Kidney (tissue), 14 donors: ENCODE data around the gene NAALAD2. TPM values are rescaled to one million over a fixed set of nuclear protein-coding genes. Genes with fewer than 3 reads are reported as not detected.

ENCODE experiments used
- DNase-seq, 5 donors: peaks; one replicate each; pipeline ENCODE4 v3.0.0-alpha.2; 2013 to 2020
- FAIRE-seq: peaks from 2 replicates; lab custom pipeline; 2012; peaks lifted over from hg19 to GRCh38; lab: Jason Lieb, UNC
- H3K27ac ChIP-seq, 2 donors: one replicate each; pipeline ENCODE4 v1.7.0; 2013; ENCODE audit warnings: low read depth in 2 of 2, low read length in 2 of 2, inconsistent platforms in 1 of 2
- H3K27me3 ChIP-seq: one replicate; pipeline ENCODE4 v1.7.1; 2013; ENCODE audit warnings: low read length, inconsistent platforms; ENCODE audit not compliant: control insufficient read depth, insufficient read depth
- H3K36me3 ChIP-seq, 3 donors: one replicate each; pipeline versions ENCODE4 v1.7.0 to v1.7.1; 2013; ENCODE audit warnings: low read length in 3 of 3, control low read depth in 1 of 3, inconsistent platforms in 1 of 3; ENCODE audit not compliant: insufficient read depth in 3 of 3, control insufficient read depth in 2 of 3
- H3K4me1 ChIP-seq, 3 donors: one replicate each; pipeline versions ENCODE4 v1.7.0 to v1.7.1; 2013; ENCODE audit warnings: low read length in 3 of 3, inconsistent platforms in 1 of 3, low read depth in 1 of 3; ENCODE audit not compliant: control insufficient read depth in 2 of 3, insufficient read depth in 2 of 3
- H3K4me3 ChIP-seq, 3 donors: one replicate each; pipeline versions ENCODE4 v1.7.0 to v1.8.1; 2013; ENCODE audit warnings: low read length in 3 of 3, control low read depth in 1 of 3, inconsistent platforms in 1 of 3
- H3K9ac ChIP-seq, 3 donors: one replicate each; pipeline versions ENCODE4 v1.7.0 to v1.7.1; 2013; ENCODE audit warnings: low read length in 3 of 3, control low read depth in 1 of 3, inconsistent platforms in 1 of 3
- H3K9me3 ChIP-seq, 3 donors: one replicate each; pipeline versions ENCODE4 v1.7.0 to v1.7.1; 2013; ENCODE audit warnings: low read length in 3 of 3, control low read depth in 1 of 3, inconsistent platforms in 1 of 3; ENCODE audit not compliant: control insufficient read depth in 2 of 3, insufficient read depth in 1 of 3
- intact Hi-C: fragments of 100-400 bp; cut with DNase I; formaldehyde crosslinking; loops from one replicate; pipeline ENCODE4 v1.11.1; 2022
- polyA plus RNA-seq: library from polyadenylated mRNA; stranded (reverse); fragments of 350-450 nt; fragmentation: Illumina TruSeq; extraction: RNeasy Lipid Tissue Mini Kit (QIAGEN cat#74804); gene quantifications from one replicate; pipeline ENCODE4 v1.2.3, GENCODE V29; 2014; ENCODE audit warnings: low read depth, low replicate concordance; ENCODE audit not compliant: insufficient read depth
- total RNA-seq: library from RNA; stranded (reverse); fragmentation: NEBNext Ultra II Directional; extraction: Animal tissue kit (Norgen Biotek cat#: 25700); gene quantifications from one replicate; pipeline ENCODE4 v1.2.1, GENCODE V29; 2021
- TF ChIP-seq, protein P1 (sequence below): IDR thresholded peaks from 3 replicates; pipeline ENCODE4 v1.5.1; 2012; ENCODE audit warnings: mild to moderate bottlenecking, moderate library complexity, borderline replicate concordance; ENCODE audit not compliant: insufficient read depth; ENCODE audit errors: extremely low read depth
- donor health status: control.
- donor health status: control.
- donor health status: control.
- donor health status: control.
- donor health status: control.
- donor health status: DM: yes; HTN: yes; CAD: no.
- donor health status: Normal renal cell carcinoma (clear cell type).

Gene NAALAD2
- total and polyA plus RNA-seq, 2 donors from 2014 or later = 1.5 to 2.0 TPM

DNA sequence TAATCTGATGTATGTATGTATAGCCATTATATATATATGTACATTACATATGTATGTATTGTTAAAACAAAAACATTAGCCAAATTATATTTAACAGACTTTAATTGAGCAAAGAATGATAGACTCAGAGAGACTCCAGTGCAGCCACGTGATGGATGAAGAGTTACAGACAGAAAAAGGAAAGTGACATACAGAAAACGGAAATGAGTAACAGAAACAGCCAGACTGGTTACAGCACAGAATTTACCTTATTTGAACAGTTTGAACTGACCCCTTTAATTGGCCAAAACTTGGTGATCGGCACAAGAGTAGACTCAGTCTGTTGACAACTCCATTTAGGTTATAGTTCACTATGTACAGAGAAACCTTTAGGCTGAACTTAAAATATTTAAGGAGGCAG lies 53.4 kb downstream of the NAALAD2 start:
- no peak overlapping the region for H3K27ac ChIP-seq
- H3K4me1 ChIP-seq = no peaks in the 10 kb centered on the region
- H3K27me3 ChIP-seq = no peaks in the 10 kb centered on the region
- no peaks in the 10 kb centered on the region for H3K9me3 ChIP-seq
- intact Hi-C loops = no loop called here
- no peak for FAIRE-seq
- H3K4me3 ChIP-seq = no peak overlapping the region
- TF ChIP-seq, protein P1, sequence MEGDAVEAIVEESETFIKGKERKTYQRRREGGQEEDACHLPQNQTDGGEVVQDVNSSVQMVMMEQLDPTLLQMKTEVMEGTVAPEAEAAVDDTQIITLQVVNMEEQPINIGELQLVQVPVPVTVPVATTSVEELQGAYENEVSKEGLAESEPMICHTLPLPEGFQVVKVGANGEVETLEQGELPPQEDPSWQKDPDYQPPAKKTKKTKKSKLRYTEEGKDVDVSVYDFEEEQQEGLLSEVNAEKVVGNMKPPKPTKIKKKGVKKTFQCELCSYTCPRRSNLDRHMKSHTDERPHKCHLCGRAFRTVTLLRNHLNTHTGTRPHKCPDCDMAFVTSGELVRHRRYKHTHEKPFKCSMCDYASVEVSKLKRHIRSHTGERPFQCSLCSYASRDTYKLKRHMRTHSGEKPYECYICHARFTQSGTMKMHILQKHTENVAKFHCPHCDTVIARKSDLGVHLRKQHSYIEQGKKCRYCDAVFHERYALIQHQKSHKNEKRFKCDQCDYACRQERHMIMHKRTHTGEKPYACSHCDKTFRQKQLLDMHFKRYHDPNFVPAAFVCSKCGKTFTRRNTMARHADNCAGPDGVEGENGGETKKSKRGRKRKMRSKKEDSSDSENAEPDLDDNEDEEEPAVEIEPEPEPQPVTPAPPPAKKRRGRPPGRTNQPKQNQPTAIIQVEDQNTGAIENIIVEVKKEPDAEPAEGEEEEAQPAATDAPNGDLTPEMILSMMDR = no peak
- no peak for DNase-seq
- H3K9ac ChIP-seq = no peak overlapping the region
- no peaks in the 10 kb centered on the region for H3K36me3 ChIP-seq

DNA sequence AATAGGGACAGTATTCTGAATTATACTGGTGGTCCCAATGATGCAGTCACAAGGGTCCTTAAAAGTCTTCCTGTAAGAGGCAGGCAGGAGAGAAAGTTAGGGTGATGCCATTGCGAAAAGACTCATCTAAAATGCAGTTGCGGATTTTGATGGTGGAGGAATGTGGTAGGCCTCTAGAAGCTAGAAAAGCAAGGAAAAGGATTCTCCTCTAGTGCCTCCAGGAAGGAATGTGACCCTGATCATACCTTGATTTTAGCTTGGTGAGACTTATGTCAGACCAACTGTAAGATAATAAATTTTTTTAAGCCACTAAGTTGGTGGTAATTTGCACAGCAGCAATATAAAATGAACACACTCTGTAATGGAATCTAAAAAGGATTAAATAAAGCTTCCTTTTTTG lies 54.5 kb downstream of the NAALAD2 start:
- Histone ChIP-seq H3K27ac (no peak overlapping the region), H3K27me3 (no peaks in the 10 kb centered on the region), H3K9ac (no peak overlapping the region), H3K36me3 (no peaks in the 10 kb centered on the region), H3K4me1 (no peaks in the 10 kb centered on the region), H3K9me3 (no peaks in the 10 kb centered on the region), H3K4me3 (no peak overlapping the region)
- DNase-seq = no peak
- no peak for FAIRE-seq
- intact Hi-C loops = no loop called here
- TF ChIP-seq, protein P1 = no peak

DNA sequence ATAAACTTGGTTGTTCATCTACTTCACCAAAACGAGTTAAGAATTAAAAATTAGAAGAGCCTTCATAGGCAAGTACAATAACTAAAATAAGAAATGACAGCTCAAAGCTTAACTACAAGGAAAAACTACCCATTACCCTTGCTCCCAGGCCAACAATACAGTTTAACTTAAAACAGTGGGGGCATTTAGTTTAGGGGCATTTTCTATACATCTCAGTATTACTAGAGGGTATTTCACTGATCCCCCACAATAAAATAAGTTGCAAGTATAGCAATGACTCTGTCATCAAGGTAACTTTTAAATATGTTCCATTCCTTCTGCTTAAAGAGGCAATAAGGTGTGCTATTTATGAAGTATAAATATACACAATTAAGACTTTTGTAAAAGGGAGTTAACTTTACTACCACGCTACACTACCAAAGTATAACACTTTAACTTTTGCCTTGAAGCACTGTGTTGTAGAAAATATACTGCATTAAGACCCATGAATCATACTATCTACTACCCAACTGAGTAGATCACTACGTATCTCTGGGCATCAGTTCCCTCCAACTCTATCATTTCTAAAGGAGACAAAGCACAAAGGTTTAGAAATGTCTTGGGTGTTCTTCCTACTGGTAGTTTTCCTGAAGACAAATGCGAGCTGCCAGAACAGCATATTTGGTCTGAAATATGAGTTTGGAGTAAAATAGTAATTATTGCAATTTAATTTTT lies 58.6 kb downstream of the NAALAD2 start:
- DNase-seq = no peak
- H3K9me3 ChIP-seq = no peaks in the 10 kb centered on the region
- FAIRE-seq = no peak
- TF ChIP-seq, protein P1 = no peak
- H3K4me1 ChIP-seq = no peaks in the 10 kb centered on the region
- H3K9ac ChIP-seq = no peak overlapping the region
- H3K36me3 ChIP-seq = peaks cover 0 to 2% (median 0%) of the 10 kb centered on the region in 3 donors
- H3K27me3 ChIP-seq = no peaks in the 10 kb centered on the region
- intact Hi-C loops = no loop called here
- H3K27ac ChIP-seq = no peak overlapping the region
- H3K4me3 ChIP-seq = no peak overlapping the region
